Astrocyte of the spinal cord (primary cell): Measurements from ENCODE around the gene SCGB1C2.

Source experiments
- DNase-seq: peaks from one replicate; pipeline ENCODE4 v3.0.0; 2011; ENCODE audit warnings: low read depth, low spot score
- H3K4me3 ChIP-seq: 2 replicates; pipeline ENCODE4 v1.5.1; 2011; ENCODE audit warnings: low read depth, mild to moderate bottlenecking, low read length, moderate library complexity
- CTCF ChIP-seq: IDR thresholded peaks from 2 replicates; pipeline ENCODE4 v1.5.1; 2012; ENCODE audit warnings: low read depth, mild to moderate bottlenecking, low read length, inconsistent platforms
- in situ Hi-C: cut with HindIII; loops from 2 replicates; pipeline ENCODE4 v1.10.0; 2017; ENCODE audit warnings: low sequenced_read_pairs

Gene SCGB1C2

GRCh38 chr17:142102-142661, 4.8 kb downstream of the SCGB1C2 start:
- no peak overlapping the region for H3K4me3 ChIP-seq
- in situ Hi-C loops, result no loop called here
- TF ChIP-seq CTCF, result no peak
- DNase-seq, result peak; percentile 5

DNA sequence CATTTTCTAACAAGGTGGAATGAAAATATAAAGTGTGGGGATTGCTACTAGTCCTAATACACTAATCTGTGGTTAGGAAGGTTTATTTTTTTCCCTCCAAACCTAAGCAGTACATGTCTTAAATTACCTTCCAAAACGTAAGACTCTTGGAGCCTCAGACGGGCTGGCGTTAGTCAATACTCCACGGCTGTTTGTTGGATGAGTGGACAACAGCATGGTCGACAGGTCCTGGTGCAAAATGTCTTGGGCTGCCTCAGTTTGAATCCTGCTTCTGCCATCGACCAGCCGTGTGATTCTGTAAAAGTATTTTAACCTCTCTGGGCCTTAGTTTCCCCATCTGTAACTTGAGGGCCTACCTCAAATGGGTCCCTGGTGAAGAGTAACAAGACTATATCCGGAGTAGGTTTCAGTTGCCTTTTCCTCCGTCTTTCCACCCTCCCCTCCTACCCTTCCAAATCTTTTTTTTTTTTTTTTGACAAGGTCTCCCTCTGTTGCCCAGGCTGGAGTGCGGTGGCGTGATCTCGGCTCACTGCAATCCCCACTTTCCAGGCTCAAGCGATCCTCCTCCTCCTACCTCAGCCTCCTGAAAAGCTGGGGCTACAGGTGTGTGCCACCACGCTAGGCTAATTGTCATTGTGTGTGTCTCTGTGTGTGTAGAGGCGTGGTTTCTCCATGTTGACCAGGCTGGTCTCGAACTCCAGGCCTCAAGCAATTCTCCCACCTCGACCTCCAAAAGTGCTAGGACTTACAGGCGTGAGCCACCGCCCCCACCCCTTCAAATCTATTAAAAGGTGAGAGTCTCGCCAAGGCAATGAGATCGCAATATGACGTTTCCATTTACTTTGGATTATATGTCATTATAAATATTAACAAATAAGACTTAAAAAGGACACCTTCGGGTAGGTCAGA, 5.8 kb downstream of the SCGB1C2 start:
- in situ Hi-C loops, result no loop called here
- no peak for TF ChIP-seq CTCF
- no peak overlapping the region for H3K4me3 ChIP-seq
- DNase-seq, result no peak

DNA sequence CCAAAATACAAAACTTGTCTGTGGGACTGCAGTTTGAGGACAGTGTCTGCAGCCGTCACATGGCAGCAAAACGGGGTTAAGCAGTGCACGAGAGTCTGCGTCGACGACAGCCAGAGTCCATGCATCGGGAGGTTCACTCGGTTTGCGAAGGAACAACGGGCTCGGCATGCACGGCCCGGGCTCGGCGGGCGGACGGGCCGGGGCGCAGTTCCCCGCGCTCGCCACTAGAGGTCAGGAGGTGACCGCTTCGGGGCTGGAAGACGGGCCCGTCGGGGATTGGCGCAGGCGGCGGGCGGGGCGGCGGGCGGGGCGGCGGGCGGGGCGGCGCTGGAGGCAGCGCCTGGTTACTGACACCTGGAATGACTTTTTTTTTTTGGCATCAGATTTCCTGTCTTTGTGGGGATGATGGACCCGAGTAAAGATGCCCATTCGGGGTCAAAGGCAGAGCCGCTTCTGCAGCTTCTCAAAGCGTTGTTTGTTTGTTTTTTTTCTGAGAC, 6.5 kb downstream of the SCGB1C2 start:
- peak; percentile 63 for DNase-seq
- no peak overlapping the region for H3K4me3 ChIP-seq
- peak; percentile 69 for TF ChIP-seq CTCF
- in situ Hi-C loops, result no loop called here

DNA sequence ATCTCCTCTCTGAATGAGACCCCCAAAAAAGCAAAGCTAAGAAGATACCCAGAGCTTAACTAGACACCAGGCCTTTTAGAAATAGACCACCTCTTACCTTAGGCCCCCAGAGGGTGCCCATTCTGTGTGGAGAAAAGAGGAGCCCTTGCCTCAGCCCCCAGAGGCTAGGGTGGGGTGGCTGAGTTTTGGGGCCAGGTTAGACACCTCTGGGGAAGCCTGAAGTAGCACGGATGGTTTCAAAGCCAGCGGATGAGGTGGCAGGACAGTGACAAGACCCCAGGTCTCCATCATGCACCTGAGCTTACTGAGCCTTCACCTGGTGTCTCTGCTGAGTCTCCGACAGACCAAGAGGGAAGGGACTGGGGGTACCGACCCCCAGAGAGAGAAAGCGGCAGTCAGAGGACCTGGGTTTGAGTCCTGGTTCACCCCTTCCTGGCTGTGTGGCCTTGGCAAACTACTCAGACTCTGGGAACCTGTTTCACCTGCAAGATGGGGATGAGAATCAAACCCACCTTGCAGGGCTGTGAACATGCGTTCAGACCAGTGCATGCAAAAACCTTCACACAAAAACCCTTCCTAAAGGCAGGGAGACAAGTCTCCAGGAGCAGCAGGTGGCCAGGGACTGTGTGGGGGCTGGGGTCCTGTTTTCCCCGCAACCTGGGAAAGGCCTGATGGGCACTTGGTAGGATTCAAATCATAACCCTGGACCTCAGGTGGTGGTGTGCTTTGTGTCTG, 7.7 kb downstream of the SCGB1C2 start:
- TF ChIP-seq CTCF, result no peak
- in situ Hi-C loops, result no loop called here

GRCh38 chr17:145671-146541, 8.5 kb downstream of the SCGB1C2 start:
- no peak overlapping the region for H3K4me3 ChIP-seq
- no peak for TF ChIP-seq CTCF
- DNase-seq, result no peak
- in situ Hi-C loops, result no loop called here

More for the DNA sequence above, 7.7 kb downstream of the SCGB1C2 start:
- DNase-seq, result no peak
- no peak overlapping the region for H3K4me3 ChIP-seq

DNA sequence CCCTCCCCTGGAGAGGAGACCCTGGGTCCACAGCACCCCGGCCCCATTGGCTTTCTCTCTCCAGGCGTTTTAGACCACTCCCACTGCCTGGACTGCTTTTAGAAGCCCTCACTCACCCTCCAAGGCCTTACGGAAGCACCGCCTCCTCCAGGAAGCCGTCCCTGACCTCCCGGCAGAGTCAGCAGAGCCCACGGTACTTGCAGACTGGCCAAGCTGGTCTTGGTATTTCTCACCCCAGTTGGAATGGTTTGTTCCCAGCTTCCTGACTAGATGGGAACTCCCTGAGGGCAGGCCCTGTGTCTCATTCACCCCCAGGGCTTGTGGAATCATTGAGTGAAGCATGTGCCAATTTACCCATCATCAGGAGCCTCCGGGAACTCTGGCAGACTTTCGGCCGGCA, 9.2 kb downstream of the SCGB1C2 start:
- no peak overlapping the region for H3K4me3 ChIP-seq
- in situ Hi-C loops, result no loop called here
- no peak for TF ChIP-seq CTCF
- DNase-seq, result no peak
